NCI-H2029 treated with DMSO at 0.1 percent for 48 hours (cell line): ENCODE results near the gene BAIAP2L2.

Experiments used
- DNase-seq: peaks from one replicate; lab custom pipeline; 2025; lab: John Stamatoyannopoulos, UW

Gene BAIAP2L2

DNA sequence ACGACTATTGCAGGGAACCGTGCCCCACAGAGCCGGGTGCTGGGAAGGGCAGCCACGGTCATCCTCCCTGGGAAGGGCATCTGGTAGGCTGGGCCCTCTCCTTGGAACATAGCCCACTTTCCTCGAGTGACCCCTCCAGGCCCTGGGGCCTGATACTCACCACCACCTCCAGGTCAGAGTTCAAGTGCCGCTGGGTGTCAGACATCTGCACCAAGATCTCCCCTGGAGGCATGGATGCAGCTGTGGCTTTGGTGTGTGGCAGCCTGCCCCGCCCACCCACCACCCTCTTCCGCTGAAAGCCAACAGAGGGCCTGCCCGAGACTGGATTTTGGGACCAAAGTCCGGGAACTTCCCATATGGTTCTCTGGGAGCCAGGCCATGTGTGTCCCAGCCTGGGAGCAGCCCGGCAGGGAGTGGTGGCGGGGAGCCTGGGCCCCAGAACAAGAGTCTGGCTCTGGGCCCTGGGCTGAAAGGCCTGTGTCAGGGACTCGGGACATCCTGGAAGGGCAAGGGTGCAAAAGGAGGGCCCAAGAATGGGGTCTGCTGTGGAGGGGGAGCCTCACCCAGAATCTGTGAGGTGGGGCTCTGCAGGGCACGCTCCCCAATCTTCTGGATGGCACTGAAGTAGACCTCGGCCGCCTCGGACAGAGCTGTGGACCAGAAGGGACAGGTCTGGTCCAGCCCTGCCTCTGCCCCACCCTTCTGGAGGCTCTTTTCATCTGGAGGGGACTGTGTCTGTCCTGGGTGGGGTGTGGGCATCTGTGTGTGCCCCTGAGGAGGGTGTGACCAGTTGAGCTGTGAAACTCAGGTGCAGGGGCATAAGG, 2.6 kb downstream of the BAIAP2L2 start:
- no peak for DNase-seq

DNA sequence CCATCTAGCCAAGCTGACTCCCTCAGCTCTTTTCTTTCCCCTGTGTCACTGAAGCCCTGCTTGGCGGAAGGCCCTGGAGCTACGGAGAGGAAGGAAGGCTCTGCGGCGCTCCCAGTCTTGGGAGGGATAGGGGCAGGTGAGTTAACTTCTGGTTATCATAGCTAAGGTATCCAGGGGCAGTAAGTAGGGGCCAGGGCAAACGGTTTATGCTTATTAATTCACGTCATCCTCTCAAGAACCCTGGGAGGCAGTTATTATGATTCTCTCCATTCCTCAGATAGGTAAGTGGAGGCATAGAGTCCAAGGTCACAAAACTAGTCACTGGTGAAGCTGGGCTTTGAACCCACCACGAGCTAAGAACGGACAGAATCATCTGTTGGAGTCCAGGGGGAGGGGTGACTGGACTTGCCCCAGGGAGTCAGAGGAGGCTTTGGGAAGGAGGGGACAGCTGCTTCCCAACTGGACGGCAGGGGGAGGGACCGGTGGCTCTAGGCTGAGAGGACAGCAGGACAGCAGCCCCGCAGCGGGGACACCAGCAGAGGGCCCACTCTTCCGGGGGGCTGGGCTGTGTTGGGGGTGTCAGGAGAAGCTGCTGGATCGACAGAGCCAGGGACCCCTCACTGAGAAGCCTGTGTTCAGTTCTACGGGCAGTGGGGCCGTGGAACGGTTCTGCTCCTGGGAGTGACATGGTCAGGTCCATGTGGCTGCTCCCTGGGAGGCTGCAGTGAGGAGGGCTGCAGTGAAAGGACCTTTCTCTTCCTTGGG, 3.5 kb downstream of the BAIAP2L2 start:
- no peak for DNase-seq

DNA sequence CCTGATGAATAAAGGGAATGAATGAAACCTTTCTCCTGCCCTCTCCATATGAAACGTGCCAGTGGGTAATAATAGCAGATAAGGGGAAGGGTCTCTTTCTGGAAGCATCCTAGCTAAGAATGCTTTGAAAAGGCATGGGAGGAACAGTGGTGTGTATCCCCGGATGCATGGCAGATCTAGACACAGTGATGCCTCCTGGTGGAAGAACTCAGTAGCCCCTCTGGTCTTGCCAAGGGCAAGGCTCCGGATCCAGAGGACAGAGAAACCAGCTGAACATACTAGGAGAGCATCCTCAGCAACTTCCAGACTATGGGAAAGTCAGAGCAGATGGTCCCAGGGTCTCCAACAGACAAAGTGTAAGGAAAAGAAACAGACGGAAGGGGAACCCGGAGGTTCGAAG, 6.4 kb downstream of the BAIAP2L2 start:
- DNase-seq = no peak

DNA sequence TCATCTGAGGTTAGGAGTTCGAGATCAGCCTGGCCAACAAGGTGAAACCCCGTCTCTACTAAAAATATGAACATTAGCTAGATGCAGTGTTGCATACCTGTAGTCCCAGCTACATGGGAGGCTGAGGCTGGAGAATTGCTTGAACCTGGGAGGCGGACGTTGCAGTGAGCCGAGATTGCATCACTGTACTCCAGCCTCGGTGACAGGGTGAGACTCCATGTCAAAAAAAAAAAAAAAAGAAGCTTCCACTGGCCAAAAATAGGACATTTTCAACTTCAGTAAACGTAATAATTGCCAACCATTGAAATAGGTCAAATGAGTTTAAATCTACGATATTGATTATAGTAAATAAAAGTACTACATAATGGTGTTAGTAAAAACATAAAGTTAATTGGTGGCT, 6.8 kb downstream of the BAIAP2L2 start:
- no peak for DNase-seq

DNA sequence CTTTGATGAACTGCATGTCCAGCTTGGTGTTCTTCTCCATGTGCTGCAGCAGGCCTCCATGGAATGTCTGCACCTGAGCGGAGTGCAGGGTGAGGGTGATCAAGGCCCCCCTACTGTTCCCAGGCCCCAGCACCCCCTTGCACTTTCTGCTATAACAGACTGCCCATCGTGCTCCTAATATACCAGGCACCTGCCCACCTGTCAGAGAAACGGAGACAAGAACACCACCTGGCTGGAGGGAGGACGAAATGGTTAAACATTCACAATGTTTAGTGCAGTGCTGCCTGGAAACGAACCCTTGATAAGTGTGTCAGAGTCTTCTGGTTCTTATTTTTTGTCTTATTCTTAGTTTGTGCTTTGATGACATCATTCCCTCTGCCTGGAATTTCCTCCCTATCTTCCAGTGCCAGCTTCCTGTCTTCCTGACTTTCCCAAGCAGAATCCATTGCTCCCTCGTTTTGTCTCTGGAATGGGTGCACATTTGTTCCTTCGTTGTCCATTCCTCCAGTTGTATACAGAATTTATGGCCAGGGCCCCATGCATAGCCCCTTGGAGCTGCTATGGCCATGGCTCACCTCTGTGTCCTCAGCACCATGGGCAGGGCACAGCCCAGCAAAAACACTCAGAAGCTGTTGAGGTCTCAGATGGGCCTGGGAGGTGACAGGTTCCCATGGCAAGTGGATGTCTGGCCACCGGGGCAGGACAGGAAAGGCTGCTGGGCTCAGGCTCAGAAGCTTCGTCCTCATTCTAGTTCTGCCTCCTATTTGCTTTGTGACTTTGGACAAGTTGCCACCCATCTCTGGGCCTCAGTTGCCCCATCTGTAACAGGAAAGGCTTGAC, 11.9 kb downstream of the BAIAP2L2 start:
- DNase-seq = no peak

DNA sequence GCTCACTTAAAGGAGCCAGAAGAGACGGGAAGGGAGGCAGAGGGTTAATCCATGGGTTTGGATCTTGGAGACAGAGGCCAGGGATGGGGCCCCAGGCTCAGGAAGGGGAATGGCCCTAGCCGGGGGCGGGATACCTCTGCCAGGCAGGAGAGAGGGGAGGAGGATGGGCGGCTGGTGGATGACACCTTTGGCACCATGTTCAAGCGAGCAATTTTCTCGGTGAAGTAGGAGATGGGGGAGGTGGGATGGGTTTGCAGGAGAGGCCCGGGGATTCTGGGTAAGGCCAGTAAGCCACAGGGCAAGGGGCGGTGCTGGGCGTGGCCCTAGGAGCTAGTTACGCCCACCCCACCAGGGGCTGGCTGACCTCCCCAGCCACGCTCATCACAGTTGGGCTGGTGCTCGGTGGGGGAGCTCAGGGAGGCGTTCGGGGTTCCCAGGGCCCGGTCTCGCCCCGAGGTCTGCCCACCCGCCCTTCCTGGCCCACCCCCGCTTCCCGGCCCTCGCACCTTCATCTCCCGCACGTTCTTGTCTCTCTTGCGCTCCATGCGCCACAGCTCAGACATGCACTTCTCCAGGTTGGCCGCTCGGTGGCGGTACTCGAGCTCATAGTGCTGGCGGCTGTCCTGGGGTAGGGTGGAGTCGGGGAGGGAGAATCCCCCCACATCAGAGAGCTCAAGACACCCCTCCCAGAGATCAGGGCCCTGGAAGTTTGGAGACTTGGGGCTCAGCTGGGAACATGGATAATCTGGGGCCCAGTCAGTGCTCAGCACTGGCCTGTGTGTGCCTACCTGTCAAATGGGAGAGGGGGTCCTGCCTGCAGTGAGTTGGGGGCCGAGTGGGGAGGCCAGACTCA, 12.7 kb downstream of the BAIAP2L2 start:
- DNase-seq = no peak

DNA sequence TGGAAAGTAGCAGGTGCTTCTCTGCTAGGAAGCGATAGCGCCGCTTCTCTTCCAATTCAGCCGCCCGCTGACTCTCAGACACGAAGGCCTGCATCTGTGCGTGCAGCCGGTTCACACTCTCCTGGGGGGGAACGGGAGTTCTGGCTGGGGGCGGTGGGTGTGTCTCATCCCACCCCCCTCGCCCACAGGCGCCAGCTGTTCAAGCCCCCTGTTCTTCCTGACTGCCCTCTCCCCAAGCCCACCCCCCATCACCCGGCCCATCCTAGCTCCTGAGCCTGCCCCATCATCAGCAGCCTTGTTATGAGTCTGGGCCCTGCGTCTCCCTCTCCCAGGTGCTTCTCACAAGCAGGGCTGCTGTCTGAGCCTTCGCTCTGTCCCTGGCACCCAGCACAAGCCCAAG, 13.4 kb downstream of the BAIAP2L2 start:
- no peak for DNase-seq

DNA sequence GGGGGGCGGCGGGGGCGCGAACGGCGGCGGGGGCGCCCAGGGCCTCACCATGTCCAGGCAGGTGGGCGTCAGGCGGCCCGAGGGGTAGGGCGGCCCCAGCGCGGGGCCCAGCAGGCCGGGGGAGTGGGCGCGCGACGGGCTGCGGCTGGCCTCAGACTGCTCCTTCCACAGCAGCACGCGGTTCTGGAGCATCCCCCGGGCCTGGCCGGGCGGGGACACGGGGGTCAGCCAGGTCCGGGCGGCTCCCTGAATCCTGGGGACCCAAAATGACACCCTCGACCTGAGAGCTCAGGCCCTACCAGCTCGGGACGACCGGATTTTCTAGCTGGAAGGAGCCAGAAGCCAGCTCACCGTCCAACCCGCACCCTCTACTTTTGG, 21.0 kb downstream of the BAIAP2L2 start:
- no peak for DNase-seq

DNA sequence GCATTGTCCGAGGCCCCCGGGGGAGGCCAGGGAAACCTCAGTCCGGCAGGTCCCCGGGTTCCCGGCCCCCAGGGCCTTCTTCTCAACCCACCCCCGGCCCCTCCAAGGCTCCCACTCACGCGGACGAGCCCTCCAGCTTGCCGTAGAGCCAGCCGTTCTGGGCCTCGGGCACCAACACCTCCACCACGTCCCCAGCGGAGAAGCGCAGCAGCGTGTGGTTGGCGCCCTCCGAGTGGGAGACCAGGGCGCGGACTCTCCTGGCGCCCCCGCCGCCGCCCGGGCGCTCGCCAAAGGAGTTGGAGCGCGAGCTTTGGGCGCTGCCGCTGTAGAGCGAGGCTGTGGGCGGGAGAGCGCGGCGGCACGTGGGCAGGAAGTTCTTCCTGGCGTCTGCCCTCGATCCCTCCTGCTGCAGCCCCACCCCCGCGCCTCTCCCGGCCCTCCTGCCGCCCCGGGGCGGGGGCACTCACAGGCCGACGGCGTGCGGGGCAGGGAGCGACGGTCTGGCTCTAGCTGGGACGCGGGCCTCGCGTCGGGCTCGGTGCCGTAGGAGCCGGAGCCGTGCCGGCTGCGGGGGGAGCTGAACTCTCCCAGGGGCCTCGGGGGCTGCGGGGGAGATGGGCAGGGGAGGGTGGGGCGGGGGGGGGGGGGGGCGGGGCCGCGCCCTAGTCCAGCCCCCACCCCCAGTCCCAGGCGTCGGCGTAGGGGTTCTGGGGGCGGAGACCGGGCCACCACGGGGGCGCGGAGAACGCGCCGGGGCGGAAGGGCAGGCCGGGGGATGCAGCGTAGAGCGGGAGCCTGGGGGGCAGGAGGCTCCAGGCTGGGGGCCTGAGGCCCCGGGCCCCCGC, 21.6 kb downstream of the BAIAP2L2 start:
- DNase-seq = no peak

DNA sequence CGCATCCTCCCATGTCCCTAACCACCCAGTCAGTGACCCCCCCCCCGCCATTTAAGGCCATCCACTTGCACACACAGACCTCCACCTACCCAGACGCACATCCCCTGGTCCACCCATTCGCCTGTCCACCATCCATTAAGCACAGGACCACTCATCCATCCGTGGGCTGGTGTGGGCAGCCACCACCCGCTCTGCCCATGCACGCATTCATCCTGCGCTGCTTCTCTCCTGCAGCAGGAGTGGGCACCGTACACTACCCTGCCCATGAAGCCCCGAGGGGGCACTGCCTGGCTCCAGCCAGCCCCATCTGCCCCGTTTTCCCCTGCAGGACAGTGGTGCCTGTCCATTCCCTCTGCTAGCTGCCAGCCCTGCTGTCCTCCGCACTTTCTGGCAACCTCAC, 22.6 kb downstream of the BAIAP2L2 start:
- DNase-seq = no peak

DNA sequence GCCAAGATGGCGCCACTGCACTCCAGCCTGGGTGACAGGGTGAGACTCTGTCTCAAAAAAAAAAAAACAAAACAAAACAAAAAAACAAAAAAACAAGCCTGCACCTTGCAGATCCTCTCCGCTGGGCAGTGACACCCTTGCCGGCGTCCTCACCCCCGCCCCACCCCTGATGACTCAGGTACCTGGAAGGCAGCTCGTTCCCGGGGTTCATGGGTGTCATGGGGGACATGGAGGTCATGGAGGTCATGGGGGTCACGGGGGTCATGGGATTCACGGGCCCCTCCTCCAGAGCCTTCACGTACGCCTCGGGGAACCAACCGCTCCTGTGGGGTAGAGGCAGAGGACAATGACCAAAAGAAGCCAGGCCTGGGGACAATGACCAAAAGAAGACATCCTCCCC, 23.5 kb downstream of the BAIAP2L2 start:
- DNase-seq = no peak

DNA sequence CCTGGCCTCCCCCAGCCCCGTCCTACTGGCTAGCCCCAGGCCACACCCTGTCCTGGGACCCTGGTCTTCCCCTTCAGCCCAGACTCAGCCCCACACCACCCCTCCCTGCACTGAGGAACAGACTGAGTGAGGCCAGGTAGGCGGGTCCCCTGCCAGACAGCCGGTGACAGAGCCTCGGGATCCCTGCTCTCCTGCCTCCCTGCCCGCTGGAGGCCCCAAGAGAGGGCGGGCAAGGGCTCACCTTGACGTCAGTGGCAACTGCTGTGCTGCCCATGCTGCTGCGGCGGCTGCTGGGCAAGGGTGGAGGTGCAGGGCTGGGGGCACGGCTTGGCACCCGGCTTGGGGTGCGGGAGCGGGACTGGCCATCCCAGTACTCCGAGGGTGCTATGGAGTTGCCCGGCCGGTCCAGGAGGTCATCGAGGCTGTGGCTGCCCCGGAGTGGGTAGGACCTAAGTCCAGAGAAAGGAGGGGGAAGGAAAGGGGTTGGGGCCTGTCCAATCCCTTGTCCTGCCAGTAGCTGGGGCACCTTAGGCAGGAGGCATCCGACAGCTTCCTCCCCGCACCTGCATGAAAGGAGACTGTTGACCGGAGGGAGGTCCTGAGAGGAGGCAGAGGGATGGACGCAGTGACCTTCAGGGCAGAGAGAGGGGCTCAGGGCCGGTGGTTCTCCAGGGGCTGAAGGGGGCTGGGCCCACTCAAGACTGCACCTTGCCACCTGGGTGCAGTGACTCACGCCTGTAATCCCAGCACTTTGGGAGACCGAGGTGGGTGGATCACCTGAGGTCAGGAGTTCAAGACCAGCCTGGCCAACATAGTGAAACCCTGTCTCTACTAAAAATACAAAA, 24.3 kb downstream of the BAIAP2L2 start:
- DNase-seq = no peak

DNA sequence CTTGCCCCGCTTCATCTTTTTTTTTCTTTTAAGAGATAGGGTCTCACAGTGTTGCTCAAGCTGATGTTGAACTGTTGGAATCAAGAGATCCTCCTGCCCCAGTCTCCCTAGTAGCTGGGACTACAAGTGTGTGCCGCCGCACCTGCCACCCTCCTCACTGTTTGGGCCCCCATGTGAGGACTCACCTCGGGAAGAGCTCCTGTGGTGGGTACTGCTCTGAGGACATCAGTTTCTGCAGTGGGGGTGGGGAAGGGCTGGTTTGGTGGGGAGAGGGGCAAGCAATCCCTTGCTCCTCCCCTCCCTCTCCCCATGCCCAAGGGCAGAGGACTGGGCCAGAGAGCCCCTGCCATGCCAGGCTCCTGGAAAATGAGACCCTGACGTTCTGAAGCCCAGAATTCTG, 25.0 kb downstream of the BAIAP2L2 start:
- DNase-seq = no peak

DNA sequence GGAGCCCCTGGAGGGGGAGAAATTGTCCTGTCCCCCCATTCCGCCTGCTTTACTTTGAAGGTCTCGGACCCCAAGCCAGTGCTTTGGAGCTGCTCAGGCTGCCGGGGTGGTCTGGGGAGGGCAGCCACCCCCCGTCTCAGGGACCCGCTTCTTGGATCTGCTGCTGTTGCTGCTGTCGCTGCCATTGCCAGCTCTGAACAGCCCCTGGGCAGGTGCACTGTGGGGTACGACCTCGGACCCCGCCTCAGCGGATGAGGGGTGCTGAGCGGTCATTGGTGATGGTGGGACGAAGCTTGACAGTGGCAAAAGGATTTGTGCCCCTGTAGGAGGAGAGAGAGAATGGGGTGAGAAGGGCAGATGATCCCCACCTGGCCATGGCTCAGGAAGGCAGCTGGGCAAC, 25.4 kb downstream of the BAIAP2L2 start:
- no peak for DNase-seq

DNA sequence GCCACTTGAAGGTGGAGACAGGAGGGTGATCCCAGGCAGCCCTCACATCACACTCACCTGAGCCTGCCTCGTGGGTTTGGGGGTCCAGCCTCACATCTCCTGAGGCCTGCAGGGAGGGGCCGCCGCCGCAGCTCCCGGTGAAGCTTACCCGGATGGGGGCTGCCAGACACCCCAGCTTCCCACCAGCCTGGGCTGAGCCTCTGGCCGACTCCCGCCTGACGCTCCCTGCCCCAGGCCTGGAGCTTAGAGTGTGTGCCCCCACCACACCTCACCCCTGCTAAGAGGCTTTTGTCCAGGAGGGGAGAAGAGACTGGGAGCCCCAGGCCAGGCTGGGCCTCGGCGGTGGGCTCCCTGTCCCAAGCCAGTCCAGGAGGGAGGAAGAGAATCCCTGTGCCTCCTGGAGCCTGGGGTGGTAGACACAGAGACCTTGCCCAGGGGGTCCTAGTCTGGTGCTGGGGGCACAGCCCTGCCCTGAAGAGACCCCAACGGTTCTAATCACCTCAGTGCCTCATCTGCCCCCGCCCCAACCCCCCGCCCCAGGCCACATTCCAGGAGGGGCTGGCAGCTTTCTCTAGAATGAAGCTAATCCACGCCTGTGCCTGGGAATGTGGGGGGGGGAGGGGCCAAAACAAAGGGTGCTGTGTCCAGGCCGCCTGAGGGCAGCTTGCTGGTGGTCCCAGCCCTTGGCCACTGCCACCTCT, 26.4 kb downstream of the BAIAP2L2 start, which contains the start of gene SLC16A8:
Gene SLC16A8 (minus strand): TSS at position 254 of the 701 bp plus-strand sequence. CDS start 1,311 bp downstream, outside the sequence.
- DNase-seq = no peak

DNA sequence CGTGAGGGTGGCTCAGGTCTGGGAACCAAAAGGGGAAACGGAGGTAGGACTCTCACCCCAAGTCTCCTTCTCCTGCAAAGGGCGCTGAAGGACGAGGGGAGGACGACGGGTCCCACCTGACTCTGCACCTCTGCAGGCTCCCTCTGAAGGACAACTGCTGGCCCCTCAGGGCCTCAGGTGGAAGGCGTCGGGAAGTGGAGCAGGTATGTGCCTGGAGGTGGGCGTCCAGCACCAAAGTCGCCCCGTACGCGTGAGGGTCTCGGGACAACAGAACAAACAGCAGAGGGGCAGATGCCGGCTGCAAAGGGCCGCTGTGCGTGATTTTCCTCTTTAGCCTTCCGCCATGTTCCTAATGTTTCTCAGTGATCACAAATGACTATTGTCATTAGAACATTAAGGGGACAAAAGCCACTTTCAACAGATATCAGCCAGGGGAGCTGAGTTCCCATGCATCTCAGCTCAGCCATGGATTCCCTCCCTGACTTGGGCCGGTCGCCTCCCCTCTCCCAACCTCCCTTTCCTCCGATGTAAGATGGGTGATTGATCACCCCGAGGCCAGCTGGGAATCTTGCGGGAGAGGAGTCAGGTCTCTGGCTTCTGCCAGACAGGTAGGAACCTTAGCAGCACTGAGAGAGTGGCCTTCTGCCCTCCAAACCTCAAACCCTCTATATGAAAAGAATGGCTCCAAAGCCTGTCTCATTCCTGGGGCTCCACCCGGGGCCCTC, 27.3 kb downstream of the BAIAP2L2 start:
- no peak for DNase-seq

DNA sequence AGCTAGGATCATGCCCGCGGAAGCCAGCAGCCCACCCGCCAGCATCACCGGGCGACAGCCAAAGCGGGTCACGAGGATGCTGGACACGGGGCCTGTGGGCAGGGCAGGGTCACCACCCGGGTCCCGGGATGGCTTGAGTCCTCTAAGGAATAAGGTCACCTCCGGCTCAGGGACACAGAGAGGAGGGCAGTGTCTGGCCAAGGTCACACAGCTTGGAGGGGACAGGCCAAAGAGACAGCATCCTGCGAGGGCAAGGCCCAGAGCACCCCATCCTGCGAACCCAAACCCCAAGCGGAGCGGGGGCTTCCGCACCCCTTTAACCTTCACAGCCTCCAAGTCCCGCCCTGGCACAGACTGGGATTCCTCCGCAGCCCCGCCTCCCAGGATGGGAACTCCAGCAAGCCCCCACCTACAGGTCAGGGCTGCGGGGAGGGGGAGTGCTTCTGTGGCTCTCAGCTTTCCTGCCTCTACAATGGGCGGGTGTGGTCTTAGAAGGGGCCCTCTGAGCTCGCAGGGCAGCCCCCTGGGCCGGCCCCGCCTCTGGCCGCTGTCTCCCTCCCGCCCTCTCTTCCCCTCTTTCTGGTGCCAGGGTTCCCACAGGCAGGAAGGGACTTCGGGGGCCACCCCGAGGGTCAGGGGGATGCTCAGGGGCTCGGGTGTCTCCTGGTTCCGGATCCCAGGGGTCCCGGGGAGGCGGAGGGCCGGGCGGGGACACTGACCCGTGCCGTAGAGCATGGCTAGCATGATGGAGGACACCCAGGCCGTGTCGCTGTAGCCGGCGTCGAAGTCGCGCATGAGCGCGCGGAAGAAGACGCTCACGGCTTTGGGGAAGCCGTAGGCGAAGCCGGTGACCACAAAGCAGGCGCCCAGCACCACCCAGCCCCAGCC, 28.3 kb downstream of the BAIAP2L2 start:
- DNase-seq = no peak

DNA sequence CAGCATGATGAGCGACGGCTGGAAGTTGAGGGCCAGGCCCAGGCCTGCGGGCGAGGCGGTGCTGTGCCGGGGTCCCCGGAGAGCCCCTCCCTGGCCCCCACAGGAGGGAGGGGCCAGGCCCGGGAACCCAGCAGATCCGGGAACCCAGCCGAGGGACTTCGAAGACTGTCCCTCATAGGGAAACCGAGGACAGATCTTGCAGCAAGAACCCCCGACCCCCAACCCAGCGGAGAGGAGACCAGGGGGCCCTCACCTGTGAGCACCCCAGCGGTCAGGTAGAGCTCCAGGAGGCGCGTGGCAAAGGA, 28.9 kb downstream of the BAIAP2L2 start:
- DNase-seq = no peak
